Uterus (tissue), 4 donors: ENCODE measurements around the gene CBX8. TPM values are rescaled to one million over a fixed set of nuclear protein-coding genes. Genes with fewer than 3 reads are reported as not detected.

Source experiments
- DNase-seq, 2 donors: peaks; one replicate each; pipeline ENCODE4 v3.0.0-alpha.2; 2019 to 2020
- H3K27ac ChIP-seq, 2 donors: fragments of 200-600 bp; sonication (generic); 1 replicate in 1 of 2; 2 replicates in 1 of 2; pipeline ENCODE4 v1.5.1; 2016 to 2018
- H3K27me3 ChIP-seq, 2 donors: fragments of 200-600 bp; sonication (generic); one replicate each; pipeline ENCODE4 v1.5.1; 2018 to 2019; ENCODE audit warnings: control low read depth in 1 of 2
- H3K36me3 ChIP-seq, 2 donors: fragments of 200-600 bp; sonication (generic); one replicate each; pipeline ENCODE4 v1.5.1; 2019; ENCODE audit warnings: control low read depth in 1 of 2
- H3K4me1 ChIP-seq, 2 donors: fragments of 200-600 bp; sonication (generic); one replicate each; pipeline ENCODE4 v1.5.1; 2018 to 2019; ENCODE audit warnings: control low read depth in 1 of 2
- H3K4me3 ChIP-seq, 2 donors: fragments of 200-600 bp; sonication (generic); 1 replicate in 1 of 2; 2 replicates in 1 of 2; pipeline ENCODE4 v1.5.1; 2018 to 2019; ENCODE audit warnings: mild to moderate bottlenecking in 1 of 2
- H3K9me3 ChIP-seq, 2 donors: fragments of 200-600 bp; sonication (generic); one replicate each; pipeline ENCODE4 v1.5.1; 2019; ENCODE audit warnings: control low read depth in 1 of 2
- CTCF ChIP-seq, 4 experiments: fragments of 200-600 bp in 2 of 4; fragments of 450-650 bp in 2 of 4; sonication (generic) in 2 of 4; IDR thresholded peaks; one replicate each; pipeline ENCODE4 v1.5.1; 2016 to 2019; ENCODE audit warnings: antibody characterized with exemption in 4 of 4, mild to moderate bottlenecking in 2 of 4, moderate library complexity in 1 of 4
- POLR2A ChIP-seq, 2 donors: fragments of 450-650 bp; IDR thresholded peaks; one replicate each; pipeline ENCODE4 v1.6.1; 2016; ENCODE audit warnings: antibody characterized with exemption in 2 of 2, mild to moderate bottlenecking in 1 of 2, moderate library complexity in 1 of 2
- intact Hi-C: fragments of 100-400 bp; cut with DNase I; formaldehyde crosslinking; loops from one replicate; pipeline ENCODE4 v1.15.1; 2023; ENCODE audit warnings: low total_unique reads
- total RNA-seq, 4 donors: library from RNA; depleted of rRNA in 3 of 4; stranded (reverse); fragments of >200 nt in 3 of 4; gene quantifications; one replicate each; pipeline versions ENCODE4 v1.1.0 to v1.2.4, GENCODE V29; 2014 to 2023
- donor health status: DM: yes; HTN: yes; CAD: no.

CBX8 gene
- total RNA-seq, 4 donors from 2014 or later, result 1.8 to 10.7 (median 2.6) TPM; not detected in 1

GRCh38 chr17:79746889-79747507 lies 49.9 kb downstream of the CBX8 start:
- Histone ChIP-seq H3K4me1 (peaks cover 0 to 17% of the 10 kb centered on the region in 2 donors), H3K9me3 (no peaks in the 10 kb centered on the region), H3K36me3 (no peaks in the 10 kb centered on the region), H3K27me3 (peaks cover 26 to 54% of the 10 kb centered on the region in 2 donors), H3K27ac (no peak overlapping the region), H3K4me3 (no peak overlapping the region)
- no peak for TF ChIP-seq CTCF (IDR thresholded peaks at IDR 0.05)
- no peak for TF ChIP-seq POLR2A (IDR thresholded peaks at IDR 0.05)
- intact Hi-C loops, result no loop called here
- DNase-seq, result no peak

GRCh38 chr17:79745641-79746105 lies 51.2 kb downstream of the CBX8 start:
- H3K36me3 ChIP-seq, result no peaks in the 10 kb centered on the region
- H3K27ac ChIP-seq, result no peak overlapping the region
- H3K9me3 ChIP-seq, result no peaks in the 10 kb centered on the region
- peaks cover 0 to 22% of the 10 kb centered on the region in 2 donors for H3K4me1 ChIP-seq
- TF ChIP-seq POLR2A (IDR thresholded peaks at IDR 0.05), result no peak
- no peak for TF ChIP-seq CTCF (IDR thresholded peaks at IDR 0.05)
- DNase-seq, result no peak
- intact Hi-C loops, result no loop called here
- no peak overlapping the region for H3K4me3 ChIP-seq
- H3K27me3 ChIP-seq, result peaks cover 26 to 56% of the 10 kb centered on the region in 2 donors

- no peak for DNase-seq
- Histone ChIP-seq H3K9me3 (no peaks in the 10 kb centered on the region), H3K27ac (no peak overlapping the region), H3K4me1 (peaks cover 0 to 22% of the 10 kb centered on the region in 2 donors), H3K36me3 (no peaks in the 10 kb centered on the region), H3K4me3 (no peak overlapping the region), H3K27me3 (peaks cover 17 to 45% of the 10 kb centered on the region in 2 donors)
- TF ChIP-seq CTCF (IDR thresholded peaks at IDR 0.05) (no peak), POLR2A (IDR thresholded peaks at IDR 0.05) (no peak)
- intact Hi-C loops, result no loop called here
These were observed 53.3 kb downstream of the CBX8 start for GRCh38 chr17:79743614-79744013.

DNA sequence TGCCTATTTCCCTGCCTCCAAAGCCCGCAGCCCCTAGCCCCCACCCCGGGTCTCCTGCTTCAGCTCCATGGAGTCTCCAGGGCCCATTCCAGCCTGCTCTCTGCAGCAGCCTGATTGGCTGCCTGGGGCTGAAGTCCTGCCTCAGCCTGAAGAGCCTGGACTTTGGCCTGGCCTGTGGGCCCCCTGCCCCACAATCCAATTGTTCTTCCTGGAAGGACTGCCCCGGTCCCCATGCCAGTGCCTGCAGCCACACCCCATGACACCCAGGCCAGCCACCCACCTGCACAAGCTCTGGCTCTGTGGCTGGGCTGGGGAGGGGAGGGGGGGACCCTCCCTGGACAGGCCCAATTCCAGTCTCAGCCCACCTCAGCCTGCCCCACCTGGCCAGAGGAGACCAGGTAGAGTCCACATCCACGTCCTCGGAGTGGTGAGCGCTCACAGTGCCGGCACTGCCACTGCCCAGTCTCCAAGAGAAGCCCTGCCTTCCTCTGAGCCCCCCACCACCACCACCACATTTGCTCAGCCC lies 53.9 kb downstream of the CBX8 start:
- Histone ChIP-seq H3K27me3 (peaks cover 12 to 41% of the 10 kb centered on the region in 2 donors), H3K9me3 (no peaks in the 10 kb centered on the region), H3K4me3 (no peak overlapping the region), H3K4me1 (peaks cover 0 to 17% of the 10 kb centered on the region in 2 donors), H3K36me3 (no peaks in the 10 kb centered on the region), H3K27ac (no peak overlapping the region)
- TF ChIP-seq POLR2A (IDR thresholded peaks at IDR 0.05), result no peak
- no peak for TF ChIP-seq CTCF (IDR thresholded peaks at IDR 0.05)
- intact Hi-C loops, result no loop called here
- no peak for DNase-seq

GRCh38 chr17:79742589-79742918 lies 54.3 kb downstream of the CBX8 start:
- H3K27ac ChIP-seq, result no peak overlapping the region
- no peak for TF ChIP-seq CTCF (IDR thresholded peaks at IDR 0.05)
- TF ChIP-seq POLR2A (IDR thresholded peaks at IDR 0.05), result no peak
- peaks cover 0 to 12% of the 10 kb centered on the region in 2 donors for H3K4me1 ChIP-seq
- peaks cover 7 to 36% of the 10 kb centered on the region in 2 donors for H3K27me3 ChIP-seq
- intact Hi-C loops, result no loop called here
- H3K4me3 ChIP-seq, result no peak overlapping the region
- no peaks in the 10 kb centered on the region for H3K9me3 ChIP-seq
- DNase-seq, result no peak
- no peaks in the 10 kb centered on the region for H3K36me3 ChIP-seq
